Gastroesophageal sphincter (tissue), 4 donors: ENCODE results near the gene CAMSAP1. TPM values are rescaled to one million over a fixed set of nuclear protein-coding genes. Genes with fewer than 3 reads are reported as not detected.

Experiments used
- ATAC-seq: fragments of 150-250 bp; one replicate; pipeline ENCODE4 v1.9.1; 2016; ENCODE audit warnings: mild to moderate bottlenecking, moderate library complexity
- H3K27ac ChIP-seq, 4 donors: fragments of 200-600 bp; sonication (generic) in 3 of 4; 1 replicate in 3 of 4; 2 replicates in 1 of 4; pipeline ENCODE4 v1.5.1; 2016 to 2019
- H3K27me3 ChIP-seq: fragments of 200-600 bp; sonication (generic); one replicate; pipeline ENCODE4 v1.5.1; 2019
- H3K36me3 ChIP-seq, 2 donors: fragments of 200-600 bp; sonication (generic); one replicate each; pipeline ENCODE4 v1.5.1; 2019; ENCODE audit warnings: control low read depth in 1 of 2
- H3K4me1 ChIP-seq, 3 donors: fragments of 200-600 bp; sonication (generic); 1 replicate in 2 of 3; 2 replicates in 1 of 3; pipeline ENCODE4 v1.5.1; 2016 to 2019; ENCODE audit warnings: control low read depth in 2 of 3
- H3K4me3 ChIP-seq, 2 donors: fragments of 200-600 bp; sonication (generic); one replicate each; pipeline ENCODE4 v1.5.1; 2019; ENCODE audit warnings: mild to moderate bottlenecking in 1 of 2, moderate library complexity in 1 of 2
- H3K9me3 ChIP-seq, 3 donors: fragments of 200-600 bp; sonication (generic); one replicate each; pipeline ENCODE4 v1.5.1; 2017 to 2019; ENCODE audit warnings: control low read depth in 2 of 3
- CTCF ChIP-seq, 4 experiments: fragments of 200-600 bp in 2 of 4; fragments of 450-650 bp in 2 of 4; sonication (generic) in 1 of 4; IDR thresholded peaks; one replicate each; pipeline ENCODE4 v1.5.1; 2017 to 2019; ENCODE audit warnings: antibody characterized with exemption in 4 of 4, mild to moderate bottlenecking in 2 of 4, moderate library complexity in 2 of 4
- EP300 ChIP-seq: sonication (generic); formaldehyde crosslinking; IDR thresholded peaks from one replicate; pipeline ENCODE4 v1.6.1; 2017; ENCODE audit warnings: antibody characterized with exemption, mild to moderate bottlenecking
- POLR2A ChIP-seq, 2 donors: fragments of 450-650 bp; IDR thresholded peaks; one replicate each; pipeline ENCODE4 v1.6.1; 2017; ENCODE audit warnings: antibody characterized with exemption in 2 of 2, mild to moderate bottlenecking in 2 of 2, moderate library complexity in 1 of 2
- POLR2AphosphoS5 ChIP-seq: sonication (generic); formaldehyde crosslinking; IDR thresholded peaks from one replicate; pipeline ENCODE4 v1.6.1; 2017; ENCODE audit warnings: antibody characterized with exemption
- WGBS, 2 donors: methylation state at CpG; one replicate each; pipeline ENCODE4 v1.1.5; 2018; ENCODE audit warnings: low coverage in 1 of 2; 5-methylcytosine and 5-hydroxymethylcytosine counted together
- total RNA-seq, 4 donors: library from RNA; depleted of rRNA; stranded (reverse); fragments of >200 nt; gene quantifications; one replicate each; pipeline ENCODE4 v1.1.0, GENCODE V29; 2016

CAMSAP1 gene
- total RNA-seq, 4 donors from 2014 or later = 27.5 to 49.2 (median 28.2) TPM

GRCh38 chr9:135790850-135791249, 116.5 kb downstream of the CAMSAP1 start:
- 54% methylated on average over 4 of the region's 11 CpGs; no CpG with 5 or more reads in 1 of the 2 donors for WGBS, 2 donors
- no peaks in the 10 kb centered on the region for H3K9me3 ChIP-seq
- H3K27me3 ChIP-seq = peaks cover 36% of the 10 kb centered on the region
- no peak overlapping the region for H3K4me3 ChIP-seq
- no peak for ATAC-seq
- TF ChIP-seq POLR2A (IDR thresholded peaks at IDR 0.05) (no peak), CTCF (IDR thresholded peaks at IDR 0.05) (no peak), POLR2AphosphoS5 (no peak), EP300 (no peak)
- no peaks in the 10 kb centered on the region for H3K4me1 ChIP-seq
- H3K27ac ChIP-seq = no peak overlapping the region
- no peaks in the 10 kb centered on the region for H3K36me3 ChIP-seq

- ATAC-seq = no peak
- Histone ChIP-seq H3K27me3 (peaks cover 41% of the 10 kb centered on the region), H3K4me3 (no peak overlapping the region), H3K4me1 (no peaks in the 10 kb centered on the region), H3K36me3 (no peaks in the 10 kb centered on the region), H3K27ac (no peak overlapping the region), H3K9me3 (no peaks in the 10 kb centered on the region)
- WGBS, 2 donors = no CpG with 5 or more reads among the region's 10 CpGs
- no peak for TF ChIP-seq POLR2AphosphoS5
Observed at GRCh38 chr9:135790356-135790755, 117.0 kb downstream of the CAMSAP1 start.

GRCh38 chr9:135789838-135790291, 117.5 kb downstream of the CAMSAP1 start:
- Histone ChIP-seq H3K36me3 (no peaks in the 10 kb centered on the region), H3K4me3 (no peak overlapping the region), H3K27me3 (peaks cover 46% of the 10 kb centered on the region), H3K9me3 (no peaks in the 10 kb centered on the region), H3K27ac (no peak overlapping the region), H3K4me1 (no peaks in the 10 kb centered on the region)
- TF ChIP-seq POLR2A (IDR thresholded peaks at IDR 0.05) (no peak), EP300 (no peak), CTCF (IDR thresholded peaks at IDR 0.05) (no peak), POLR2AphosphoS5 (no peak)
- no CpG with 5 or more reads among the region's 13 CpGs for WGBS, 2 donors
- ATAC-seq = no peak

- no CpG with 5 or more reads among the region's 36 CpGs for WGBS, 2 donors
- TF ChIP-seq EP300 (no peak), POLR2A (IDR thresholded peaks at IDR 0.05) (no peak), POLR2AphosphoS5 (no peak), CTCF (IDR thresholded peaks at IDR 0.05) (no peak)
- Histone ChIP-seq H3K9me3 (no peaks in the 10 kb centered on the region), H3K27ac (no peak overlapping the region), H3K36me3 (no peaks in the 10 kb centered on the region), H3K27me3 (peaks cover 57% of the 10 kb centered on the region), H3K4me1 (no peaks in the 10 kb centered on the region), H3K4me3 (no peak overlapping the region)
- ATAC-seq = no peak
Observed at GRCh38 chr9:135788576-135789300, 118.6 kb downstream of the CAMSAP1 start.

- H3K4me1 ChIP-seq = no peaks in the 10 kb centered on the region
- 73 to 84% methylated on average over 3 to 11 of the region's 38 CpGs for WGBS, 2 donors
- ATAC-seq = no peak
- H3K9me3 ChIP-seq = no peaks in the 10 kb centered on the region
- no peaks in the 10 kb centered on the region for H3K36me3 ChIP-seq
- TF ChIP-seq EP300 (no peak), POLR2A (IDR thresholded peaks at IDR 0.05) (no peak), POLR2AphosphoS5 (no peak), CTCF (IDR thresholded peaks at IDR 0.05) (no peak)
- H3K4me3 ChIP-seq = no peak overlapping the region
- H3K27me3 ChIP-seq = peaks cover 65% of the 10 kb centered on the region
- no peak overlapping the region for H3K27ac ChIP-seq
Observed at GRCh38 chr9:135787776-135788575, 119.4 kb downstream of the CAMSAP1 start.
